Activated gamma-delta T cell treated with Interleukin-2 at 50 U/mL for 16 hours (primary cell): ENCODE results near the gene KCNJ13.

Source experiments
- DNase-seq: peaks from one replicate; pipeline ENCODE4 v3.0.0-alpha.2; 2020

KCNJ13 gene

DNA sequence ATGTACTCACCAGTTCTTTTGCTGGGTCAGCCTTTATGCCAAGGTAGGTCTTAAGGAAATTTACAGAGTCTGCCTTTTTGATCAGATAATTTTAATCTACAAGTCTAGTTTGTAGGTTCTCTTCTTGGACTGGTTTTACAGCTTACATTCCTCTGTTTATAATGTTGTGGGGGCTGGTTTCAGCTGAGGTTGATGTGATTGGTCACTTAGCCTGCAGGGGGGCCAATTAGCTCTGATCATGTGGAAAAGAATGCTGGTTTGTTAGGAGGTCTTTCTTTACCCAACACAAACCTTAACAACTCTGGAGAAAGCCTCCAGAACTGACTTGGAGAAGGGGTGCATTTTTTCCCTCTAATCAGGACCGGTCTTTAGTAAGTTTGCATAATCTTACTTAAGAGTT is at the start of gene KCNJ13:
KCNJ13 (minus strand) TSS at position 131 of the 400 bp plus-strand sequence. CDS start 5,203 bp downstream, outside the sequence.
- no peak for DNase-seq

- DNase-seq: no peak
Observed at GRCh38 chr2:232817756-232818155, 41.4 kb upstream of the KCNJ13 start.

- DNase-seq: no peak
Observed at GRCh38 chr2:232816657-232817056, 40.3 kb upstream of the KCNJ13 start.

DNA sequence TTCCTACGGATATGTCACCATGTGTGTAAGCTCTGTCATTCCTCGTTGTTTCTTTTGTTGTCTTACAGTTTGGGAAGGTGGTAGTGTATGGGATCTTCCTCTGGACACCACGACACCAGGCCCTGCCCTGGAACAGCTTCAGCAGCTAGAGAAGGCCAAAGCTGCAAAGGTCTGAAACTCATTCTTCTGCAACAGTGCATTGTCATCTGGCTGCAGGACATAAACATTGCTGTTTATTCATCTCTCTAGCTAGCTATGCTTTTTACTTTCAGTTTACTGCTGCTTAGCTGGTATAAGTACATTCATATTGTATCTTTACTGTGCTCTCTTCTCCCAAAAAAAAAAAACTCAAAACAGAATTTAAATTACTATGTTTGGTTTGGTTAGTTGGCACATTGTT is 39.2 kb upstream of the KCNJ13 start:
- no peak for DNase-seq

- DNase-seq: no peak
Observed at GRCh38 chr2:232810444-232810843, 34.1 kb upstream of the KCNJ13 start.

DNA sequence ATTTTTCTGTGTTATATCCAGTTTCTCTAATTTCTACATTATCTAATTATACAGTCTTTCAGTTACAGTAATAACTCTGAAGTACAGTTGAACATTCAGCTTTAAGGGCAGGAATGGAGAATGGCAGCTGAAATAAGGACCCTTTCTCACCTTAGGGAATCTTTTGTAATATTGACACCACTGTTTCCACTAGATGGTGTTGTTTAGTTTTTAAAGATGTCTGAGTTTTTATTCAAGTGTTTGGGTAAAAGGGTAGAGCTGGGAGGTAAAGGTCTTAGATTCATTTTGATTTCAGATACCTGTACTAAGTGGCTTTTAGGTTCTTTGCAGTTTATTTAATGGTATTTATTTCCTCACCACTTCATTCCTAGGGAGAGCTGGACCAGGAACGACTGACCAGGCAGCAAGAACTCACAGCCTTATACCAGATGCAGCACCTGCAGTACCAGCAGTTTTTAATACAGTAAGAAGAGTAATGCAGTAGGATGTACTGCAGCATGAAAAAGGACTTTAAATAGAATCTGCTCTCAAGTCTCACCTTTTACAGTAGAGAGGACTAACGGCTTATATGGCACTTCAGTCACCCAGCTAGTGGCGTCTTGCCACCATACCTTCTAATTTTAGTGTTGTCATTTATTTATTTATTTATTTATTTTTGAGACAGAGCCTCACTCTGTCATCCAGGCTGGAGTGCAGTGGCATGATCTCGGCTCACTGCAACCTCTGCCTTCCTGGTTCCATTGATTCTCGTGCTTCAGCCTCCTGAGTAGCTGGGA is 33.2 kb upstream of the KCNJ13 start:
- no peak for DNase-seq

DNA sequence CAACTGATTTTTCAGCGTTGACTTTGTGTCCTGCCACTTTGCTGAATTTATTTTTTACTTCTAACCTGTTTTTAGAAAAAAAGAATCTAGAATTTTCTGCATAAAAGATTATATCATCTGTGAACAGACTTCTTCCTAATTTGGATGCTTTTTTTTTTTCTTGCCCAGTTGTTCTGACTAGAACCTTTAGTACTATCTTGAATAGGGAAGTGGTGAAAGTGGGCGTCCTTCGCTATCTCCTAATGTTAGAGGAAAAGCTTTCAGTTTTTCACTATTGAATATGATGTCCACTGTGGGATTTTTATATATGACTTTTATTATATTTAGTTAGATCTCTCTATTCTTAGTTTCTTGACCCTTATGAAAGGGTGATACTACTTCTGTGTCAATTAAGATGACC is 25.7 kb upstream of the KCNJ13 start:
- no peak for DNase-seq

GRCh38 chr2:232800166-232800565 is 23.8 kb upstream of the KCNJ13 start:
- no peak for DNase-seq

DNA sequence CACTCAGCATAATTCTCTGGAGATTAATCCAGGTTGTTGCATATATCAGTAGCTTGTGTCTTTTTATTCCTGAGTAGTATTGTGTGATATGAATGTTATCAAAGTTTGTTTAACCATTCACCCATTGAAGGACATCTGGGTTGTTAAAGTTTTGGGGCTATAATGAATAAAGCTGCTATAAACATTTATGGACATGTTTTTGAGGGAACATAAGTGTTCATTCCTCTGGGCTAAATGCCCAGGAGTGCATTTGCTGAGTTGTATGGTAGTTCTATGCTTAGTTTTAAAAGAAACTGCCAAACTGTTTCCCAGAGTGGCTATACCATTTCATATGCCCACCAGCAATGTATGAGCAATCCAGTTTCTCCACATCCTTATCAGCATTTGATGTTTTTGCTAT is 21.8 kb upstream of the KCNJ13 start:
- DNase-seq: no peak

DNA sequence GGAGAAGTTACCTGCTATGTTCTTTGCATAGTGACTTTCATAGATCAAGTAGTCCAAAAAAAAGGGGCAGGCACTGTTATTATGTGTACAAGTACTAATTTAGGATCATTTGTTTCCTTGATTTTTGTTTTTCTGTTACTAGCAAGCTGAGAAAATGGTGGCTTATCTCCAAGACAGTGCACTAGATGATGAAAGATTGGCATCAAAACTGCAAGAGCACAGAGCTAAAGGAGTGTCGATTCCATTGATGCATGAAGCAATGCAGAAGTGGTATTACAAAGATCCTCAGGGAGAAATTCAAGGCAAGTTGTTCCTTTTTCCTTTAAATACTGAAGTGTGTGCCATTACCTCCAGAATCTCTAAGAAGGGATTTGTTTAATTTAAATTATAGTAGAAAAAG is 19.6 kb upstream of the KCNJ13 start:
- no peak for DNase-seq

GRCh38 chr2:232794981-232795380 is 18.6 kb upstream of the KCNJ13 start:
- no peak for DNase-seq

- no peak for DNase-seq
Observed at GRCh38 chr2:232793271-232793670, 16.9 kb upstream of the KCNJ13 start.

- no peak for DNase-seq
Observed at GRCh38 chr2:232791518-232791917, 15.2 kb upstream of the KCNJ13 start.

GRCh38 chr2:232789082-232789481 is 12.7 kb upstream of the KCNJ13 start:
- DNase-seq: no peak

- no peak for DNase-seq
Observed at GRCh38 chr2:232787806-232788205, 11.4 kb upstream of the KCNJ13 start.

GRCh38 chr2:232783278-232783677 is 6.9 kb upstream of the KCNJ13 start:
- DNase-seq: no peak

DNA sequence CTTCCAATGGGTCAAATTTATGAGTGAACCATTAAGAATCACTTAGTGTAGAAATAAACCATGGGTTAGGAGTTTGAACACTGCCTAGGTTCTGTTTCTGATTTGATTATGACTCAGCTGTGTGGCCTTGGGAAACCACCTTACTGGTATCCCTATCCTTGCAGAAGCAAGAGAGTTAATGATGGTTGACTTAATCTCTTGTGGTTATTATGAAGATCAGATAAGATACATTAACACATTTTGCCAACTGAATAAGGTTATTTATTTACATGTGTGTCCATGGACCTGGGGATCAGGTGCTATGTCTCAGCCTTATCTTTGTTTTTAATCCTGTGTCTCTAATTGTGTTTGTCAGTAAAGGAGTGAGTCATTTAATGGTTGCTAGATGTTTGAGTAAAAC is 5.4 kb upstream of the KCNJ13 start:
- DNase-seq: no peak

GRCh38 chr2:232779934-232780333 is 3.6 kb upstream of the KCNJ13 start:
- DNase-seq: no peak

DNA sequence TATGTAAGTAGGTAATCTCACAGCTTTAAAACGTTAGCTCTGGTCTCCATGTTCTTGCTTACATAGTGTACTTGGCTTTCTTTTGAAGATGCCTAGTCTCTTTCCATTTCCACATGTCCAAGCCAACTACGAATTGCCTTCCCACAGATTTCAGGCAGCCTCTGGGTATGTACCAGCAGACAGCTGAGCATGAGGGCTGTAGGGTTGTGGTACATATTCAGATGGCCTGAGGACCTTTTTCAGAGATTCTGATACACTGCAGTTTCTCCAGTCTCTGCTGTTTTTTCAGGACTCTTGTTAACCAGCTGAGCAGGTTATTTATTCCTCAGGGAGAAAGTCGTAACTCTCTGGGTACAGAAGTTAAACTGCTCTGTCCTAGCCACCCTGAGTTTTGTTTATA is 3.1 kb upstream of the KCNJ13 start:
- DNase-seq: no peak

GRCh38 chr2:232777276-232777675 is 911 bp upstream of the KCNJ13 start:
- DNase-seq: no peak

DNA sequence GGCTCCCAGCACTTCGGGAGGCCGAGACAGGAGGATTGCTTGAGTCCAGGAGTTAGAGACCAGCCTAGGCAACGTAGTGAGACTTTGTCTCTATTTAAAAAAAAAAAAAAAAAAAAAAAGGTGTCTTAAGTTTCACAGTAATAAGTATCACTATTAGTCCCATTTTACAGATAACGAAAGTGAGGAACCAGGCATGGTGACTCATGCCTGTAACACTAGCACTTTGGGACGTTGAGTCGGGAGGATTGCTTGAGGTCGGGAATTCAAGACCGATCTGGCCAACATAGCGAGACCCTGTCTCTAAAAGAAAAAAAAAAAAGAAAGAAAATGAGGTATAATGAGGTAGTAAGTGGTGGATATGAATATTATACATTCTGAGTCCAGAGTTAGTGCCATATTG is 2.5 kb downstream of the KCNJ13 start:
- no peak for DNase-seq

GRCh38 chr2:232772531-232772930 is 3.8 kb downstream of the KCNJ13 start:
- DNase-seq: no peak

GRCh38 chr2:232771870-232772269 is 4.5 kb downstream of the KCNJ13 start:
- DNase-seq: no peak

DNA sequence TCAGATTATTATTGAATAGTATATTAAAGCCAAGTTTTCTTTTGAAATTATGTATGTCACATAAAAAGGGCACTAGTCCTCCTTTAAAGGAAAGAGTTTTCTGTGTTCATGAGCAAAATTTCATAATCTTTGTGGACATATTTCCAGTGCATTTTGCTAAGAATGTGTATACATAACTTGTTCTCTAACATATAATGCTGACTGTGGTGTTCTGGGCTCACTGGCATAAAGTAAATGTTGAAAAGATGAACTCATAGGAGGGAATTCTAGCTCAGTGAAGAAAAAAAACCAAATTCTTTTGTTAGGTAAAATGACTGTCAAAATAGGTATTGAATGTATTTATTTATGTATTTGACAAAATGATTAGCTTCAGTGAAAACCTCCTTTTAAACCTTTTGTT is 6.2 kb downstream of the KCNJ13 start:
- no peak for DNase-seq

GRCh38 chr2:232767866-232768265 is 8.5 kb downstream of the KCNJ13 start:
- DNase-seq: no peak
